ENCODE results near the gene MRRF. TPM values are rescaled to one million over a fixed set of nuclear protein-coding genes. Genes with fewer than 3 reads are reported as not detected.

The MRRF gene
- total and polyA plus RNA-seq, 2 of the 4 experiments (the other 2 are of a cell fraction) = 32.1 to 38.0 TPM

- Histone ChIP-seq H3K79me1 (ENCODE audit: low read depth in 1 of 2, low read length in 2 of 2) (no peaks in the 10 kb centered on the region), H3K9me3 (ENCODE audit: control insufficient read depth, insufficient read depth, low read length) (no peaks in the 10 kb centered on the region), H3K4ac (ENCODE audit: low read depth, low read length) (peak overlapping the region; percentile 99), H3K56ac (ENCODE audit: extremely low read depth, insufficient read depth, low read length) (peak overlapping the region; percentile 93), H3K4me2 (ENCODE audit: low read depth, low read length) (no peak overlapping the region), H2AK9ac (replicated peaks; ENCODE audit: low read depth, low read length, poor library complexity) (peak overlapping the region; percentile 85), H3K9me1 (ENCODE audit: insufficient read depth, low read length) (peaks cover 39% of the 10 kb centered on the region), H3K23ac (ENCODE audit: low read depth, low read length) (peak overlapping the region; percentile 80), H2BK120ac (ENCODE audit: low read depth, low read length) (peak overlapping the region; percentile 99), H2BK5ac (ENCODE audit: low read depth, low read length, poor library complexity, severe bottlenecking) (peak overlapping the region; percentile 91), H3K4me1 (ENCODE audit: control insufficient read depth, insufficient read depth, low read length) (peaks cover 34% of the 10 kb centered on the region), H2AK5ac (ENCODE audit: low read depth, low read length) (peak overlapping the region; percentile 99), H3K18ac (ENCODE audit: low read depth, low read length) (peak overlapping the region; percentile 89), H3K27me3 (ENCODE audit: control insufficient read depth, insufficient read depth, low read length) (no peaks in the 10 kb centered on the region), H3K4me3 (ENCODE audit: insufficient read depth, low read depth, low read length) (no peak overlapping the region), H3K36me3 (ENCODE audit: control insufficient read depth, insufficient read depth, low read length) (no peaks in the 10 kb centered on the region), H2BK15ac (ENCODE audit: low read depth, low read length) (peak overlapping the region; percentile 86; the same call in 2 of the 3 replicates), H4K8ac (ENCODE audit: low read depth in 2 of 2, low read length in 2 of 2) (peak overlapping the region; percentile 65 to 91), H2BK20ac (ENCODE audit: low read depth, low read length) (peak overlapping the region; percentile 100), H3K14ac (replicated peaks; ENCODE audit: low read depth, low read length) (peak overlapping the region; percentile 94), H4K5ac (ENCODE audit: low read depth, low read length) (peak overlapping the region; percentile 80), H4K20me1 (ENCODE audit: insufficient read depth, low read length) (no peaks in the 10 kb centered on the region), H4K91ac (ENCODE audit: insufficient read depth, low read depth, low read length) (peak overlapping the region; percentile 97), H3K9ac (ENCODE audit: low read depth, low read length) (peak overlapping the region; percentile 52), H3K27ac (ENCODE audit: insufficient read depth, low read length) (peak overlapping the region; percentile 97), H2AFZ (replicated peaks; ENCODE audit: low read length, poor library complexity) (peak overlapping the region; percentile 87)
- BruUV-seq (replicated peaks) = no TSS peak
- ChIA-PET CTCF (interaction anchor here (1.5 to 1.6 kb wide), 2 partner anchors 14 to 89 kb away, joined by 4 to 5 read pairs; no protein-coding TSS in a partner anchor), POLR2A (ENCODE audit: unreplicated experiment) (no interaction called here)
- WGBS, 2 experiments (ENCODE audit: extremely low coverage in 2 of 2, insufficient read length in 1 of 2) = no CpG with 5 or more reads among the region's 10 CpGs
- DNase-seq = peak; percentile 44
- TF ChIP-seq FOS (IDR thresholded peaks at IDR 0.05; ENCODE audit: low read depth, low read length) (no peak), MAZ (IDR thresholded peaks at IDR 0.05; ENCODE audit: borderline replicate concordance, low read depth, low read length) (no peak), RAD21 (IDR thresholded peaks at IDR 0.05; ENCODE audit: low read length) (no peak), USF2 (IDR thresholded peaks at IDR 0.05; ENCODE audit: low read depth, low read length) (peak; percentile 52), CTCF (conservative IDR thresholded peaks at IDR 0.05; ENCODE audit: low read depth, low read length) (no peak), SMC3 (IDR thresholded peaks at IDR 0.05; ENCODE audit: low read depth, low read length) (no peak)
- dilution Hi-C loops (cut with HindIII; ENCODE audit: low sequenced_read_pairs, unreplicated experiment) (no loop called here), in situ Hi-C loops (cut with MboI; ENCODE audit: low sequenced_read_pairs) (no loop called here), intact Hi-C loops (cut with micrococcal nuclease) (no loop called here)
- peak; percentile 31 for ATAC-seq (ENCODE audit: low read depth)
These were observed 100.1 kb downstream of the MRRF start for GRCh38 chr9:122364783-122365150.

All from IMR-90 (cell line).